GM12801 (cell line): Measurements from ENCODE around the gene ASPHD2.

Experiments used
- TF ChIP-seq, protein P1 (sequence below): IDR thresholded peaks from one replicate; pipeline ENCODE4 v1.5.1; 2011; ENCODE audit warnings: control low read depth; ENCODE audit not compliant: insufficient read length; ENCODE audit errors: extremely low read depth

The ASPHD2 gene

DNA sequence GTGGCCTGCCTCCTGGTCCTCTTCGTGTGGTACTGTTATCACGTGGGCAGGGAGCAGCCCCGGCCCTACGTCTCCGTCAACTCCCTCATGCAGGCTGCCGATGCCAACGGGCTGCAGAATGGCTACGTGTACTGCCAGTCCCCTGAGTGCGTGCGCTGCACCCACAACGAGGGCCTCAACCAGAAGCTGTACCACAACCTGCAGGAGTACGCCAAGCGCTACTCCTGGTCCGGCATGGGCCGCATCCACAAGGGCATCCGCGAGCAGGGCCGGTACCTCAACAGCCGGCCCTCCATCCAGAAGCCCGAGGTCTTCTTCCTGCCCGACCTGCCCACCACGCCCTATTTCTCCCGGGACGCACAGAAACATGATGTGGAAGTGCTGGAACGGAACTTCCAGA is 4.7 kb downstream of the ASPHD2 start:
- TF ChIP-seq, protein P1, sequence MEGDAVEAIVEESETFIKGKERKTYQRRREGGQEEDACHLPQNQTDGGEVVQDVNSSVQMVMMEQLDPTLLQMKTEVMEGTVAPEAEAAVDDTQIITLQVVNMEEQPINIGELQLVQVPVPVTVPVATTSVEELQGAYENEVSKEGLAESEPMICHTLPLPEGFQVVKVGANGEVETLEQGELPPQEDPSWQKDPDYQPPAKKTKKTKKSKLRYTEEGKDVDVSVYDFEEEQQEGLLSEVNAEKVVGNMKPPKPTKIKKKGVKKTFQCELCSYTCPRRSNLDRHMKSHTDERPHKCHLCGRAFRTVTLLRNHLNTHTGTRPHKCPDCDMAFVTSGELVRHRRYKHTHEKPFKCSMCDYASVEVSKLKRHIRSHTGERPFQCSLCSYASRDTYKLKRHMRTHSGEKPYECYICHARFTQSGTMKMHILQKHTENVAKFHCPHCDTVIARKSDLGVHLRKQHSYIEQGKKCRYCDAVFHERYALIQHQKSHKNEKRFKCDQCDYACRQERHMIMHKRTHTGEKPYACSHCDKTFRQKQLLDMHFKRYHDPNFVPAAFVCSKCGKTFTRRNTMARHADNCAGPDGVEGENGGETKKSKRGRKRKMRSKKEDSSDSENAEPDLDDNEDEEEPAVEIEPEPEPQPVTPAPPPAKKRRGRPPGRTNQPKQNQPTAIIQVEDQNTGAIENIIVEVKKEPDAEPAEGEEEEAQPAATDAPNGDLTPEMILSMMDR: no peak

DNA sequence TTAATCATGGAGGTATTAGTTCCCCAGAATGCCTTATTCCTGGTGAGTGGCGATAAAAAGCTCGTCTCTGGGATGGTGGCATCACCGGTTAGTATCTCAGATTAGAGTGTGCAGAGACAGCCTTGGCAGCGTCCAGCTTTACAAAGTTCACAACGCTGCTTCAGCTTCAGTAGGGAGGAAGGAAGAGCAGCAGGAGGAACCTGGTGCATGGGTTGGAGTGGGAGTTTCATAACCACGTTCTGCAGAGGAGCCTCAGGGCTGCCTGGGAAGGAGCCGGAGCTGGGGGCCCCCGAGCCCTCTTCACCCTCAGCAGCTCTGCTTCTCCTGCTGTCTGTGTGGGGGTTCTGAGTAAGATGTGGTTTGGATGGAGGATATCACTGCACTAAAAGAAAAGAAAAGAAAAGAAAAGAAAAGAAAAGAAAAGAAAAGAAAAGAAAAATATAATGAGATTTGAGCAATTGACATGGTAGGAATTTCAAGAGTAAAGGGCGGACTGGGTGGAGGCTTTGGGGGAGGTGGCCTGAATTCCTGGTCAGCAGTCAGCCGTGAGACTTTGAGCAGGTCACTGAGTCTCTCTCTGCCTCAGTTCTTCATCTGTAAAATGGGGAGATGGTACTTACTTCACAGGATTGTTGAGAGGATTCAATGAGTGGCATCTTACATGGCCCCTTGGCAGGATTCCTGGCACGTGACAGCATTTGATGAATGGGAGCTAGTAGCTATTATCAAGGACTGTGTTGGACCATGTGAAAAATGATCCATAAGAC is 6.5 kb downstream of the ASPHD2 start:
- TF ChIP-seq, protein P1: no peak

- TF ChIP-seq, protein P1: no peak
Observed at GRCh38 chr22:26436903-26437515, 7.9 kb downstream of the ASPHD2 start.

- TF ChIP-seq, protein P1: no peak
Observed at GRCh38 chr22:26437694-26438392, 8.8 kb downstream of the ASPHD2 start.

GRCh38 chr22:26439559-26439958 is 10.5 kb downstream of the ASPHD2 start:
- TF ChIP-seq, protein P1: no peak

DNA sequence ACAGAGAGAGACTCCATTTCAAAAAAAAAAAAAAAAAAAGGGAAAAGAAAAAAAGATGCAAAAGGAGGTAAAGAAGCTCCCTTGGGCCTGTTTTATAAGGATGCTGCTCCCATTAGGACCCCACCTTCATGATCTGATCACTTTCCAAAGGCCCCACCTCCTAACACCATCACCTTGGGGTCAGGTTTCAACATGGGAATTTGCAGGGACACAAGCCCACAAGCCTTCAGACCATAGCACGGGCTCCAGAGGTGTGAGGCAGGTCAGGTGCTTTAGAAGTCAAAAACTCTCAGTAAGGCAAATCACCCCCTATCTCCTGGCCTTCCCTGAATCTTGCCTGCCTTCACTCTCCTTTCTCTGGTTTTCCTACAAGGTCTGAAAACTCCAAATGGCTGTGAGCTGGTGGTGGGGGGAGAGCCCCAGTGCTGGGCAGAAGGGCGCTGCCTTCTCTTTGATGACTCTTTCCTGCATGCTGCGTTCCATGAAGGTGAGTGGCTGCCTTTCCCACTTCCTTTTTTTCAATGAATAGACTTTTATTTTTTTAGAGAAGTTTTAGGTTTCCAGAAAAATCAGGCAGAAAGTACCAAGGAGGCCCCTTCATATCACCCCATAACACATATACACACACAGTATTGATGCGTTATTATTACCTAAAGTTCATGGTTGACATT is 13.2 kb downstream of the ASPHD2 start:
- TF ChIP-seq, protein P1: no peak
